A549 (cell line): ENCODE measurements around the gene TROAP. TPM values are rescaled to one million over a fixed set of nuclear protein-coding genes. Genes with fewer than 3 reads are reported as not detected.

ENCODE experiments used
- ATAC-seq, 2 experiments: fragments of 200-7000 bp in 1 of 2; fragments of >200 bp in 1 of 2; cut with Nextera tagmentation in 1 of 2; cut with Tn5 transposase in 1 of 2; 3 replicates each; pipeline versions ENCODE4 v1.8.0 to v1.9.1; 2018 to 2020; ENCODE audit warnings: mild to moderate bottlenecking in 1 of 2, moderate library complexity in 1 of 2
- CTCF ChIA-PET: fragments of 300-600 bp; sonication (Branson Sonifier 250); formaldehyde crosslinking; extraction: SDS; loops from one replicate; lab custom pipeline; 2021; ENCODE audit warnings: antibody characterized with exemption, inconsistent platforms; lab: Yijun Ruan, JAX
- POLR2A ChIA-PET: fragments of 350-600 bp; formaldehyde crosslinking; extraction: SDS; loops from one replicate; lab custom pipeline; 2021; ENCODE audit warnings: antibody characterized with exemption, inconsistent platforms; lab: Yijun Ruan, JAX
- DNase-seq, 2 experiments: peaks; one replicate each; pipeline versions ENCODE4 v3.0.0 to v3.0.0-alpha.2; 2011 to 2016; ENCODE audit warnings: low read depth in 1 of 2, low spot score in 1 of 2
- FAIRE-seq: peaks from 2 replicates; lab custom pipeline; 2011; peaks lifted over from hg19 to GRCh38; lab: Jason Lieb, UNC
- H3K27ac ChIP-seq, 2 experiments: fragments of >200 bp; sonication (Bioruptor Twin); formaldehyde crosslinking; 3 replicates each; pipeline ENCODE4 v1.5.1; 2016 to 2017
- H3K4me1 ChIP-seq: fragments of >200 bp; sonication (Bioruptor Twin); formaldehyde crosslinking; 3 replicates; pipeline ENCODE4 v1.6.1; 2016
- H3K4me2 ChIP-seq: fragments of >200 bp; sonication (Bioruptor Twin); formaldehyde crosslinking; 3 replicates; pipeline ENCODE4 v1.6.1; 2016
- H3K4me3 ChIP-seq: fragments of >200 bp; sonication (Bioruptor Twin); formaldehyde crosslinking; 3 replicates; pipeline ENCODE4 v1.5.1; 2016
- H3K9me3 ChIP-seq: fragments of >200 bp; sonication (Bioruptor Twin); formaldehyde crosslinking; 3 replicates; pipeline ENCODE4 v1.6.1; 2016
- ATOH8 ChIP-seq: fragments of 250-450 bp; sonication (Bioruptor Pico); IDR thresholded peaks from 2 replicates; pipeline ENCODE4 v1.5.0; 2020; ENCODE audit warnings: low read depth, mild to moderate bottlenecking, moderate library complexity
- BCL3 ChIP-seq: fragments of >200 bp; sonication (Bioruptor Twin); formaldehyde crosslinking; IDR thresholded peaks from 3 replicates; pipeline ENCODE4 v1.6.1; 2016
- E2F6 ChIP-seq: IDR thresholded peaks from 2 replicates; pipeline ENCODE4 v1.6.1; 2012; ENCODE audit warnings: low read depth, borderline replicate concordance
- EHF ChIP-seq: fragments of 250-450 bp; sonication (Bioruptor Pico); IDR thresholded peaks from 2 replicates; pipeline ENCODE4 v1.5.0; 2020; ENCODE audit warnings: mild to moderate bottlenecking
- ESRRA ChIP-seq: fragments of 150-350 bp; IDR thresholded peaks from 2 replicates; pipeline ENCODE4 v1.6.1; 2014; ENCODE audit warnings: mild to moderate bottlenecking, low read length, borderline replicate concordance
- GATA3 ChIP-seq: IDR thresholded peaks from 2 replicates; pipeline ENCODE4 v1.6.1; 2012; ENCODE audit warnings: borderline replicate concordance
- HES2 ChIP-seq: fragments of >200 bp; sonication (Bioruptor Twin); formaldehyde crosslinking; IDR thresholded peaks from 2 replicates; pipeline ENCODE4 v1.6.1; 2016
- HOXB13 ChIP-seq: fragments of 250-450 bp; sonication (Bioruptor Pico); IDR thresholded peaks from 2 replicates; pipeline ENCODE4 v1.5.0; 2020; ENCODE audit warnings: low read depth, mild to moderate bottlenecking, moderate library complexity
- JUN ChIP-seq, 2 experiments: fragments of >200 bp; sonication (Bioruptor Twin); formaldehyde crosslinking; IDR thresholded peaks; 2 replicates in 1 of 2; 3 replicates in 1 of 2; pipeline ENCODE4 v1.6.1; 2016 to 2017
- KDM5A ChIP-seq: fragments of 200-600 bp; sonication (generic); IDR thresholded peaks from 2 replicates; pipeline ENCODE4 v1.6.1; 2016; ENCODE audit warnings: antibody characterized with exemption, mild to moderate bottlenecking
- MAX ChIP-seq: IDR thresholded peaks from 2 replicates; pipeline ENCODE4 v1.6.1; 2012
- MAZ ChIP-seq: fragments of 150-350 bp; IDR thresholded peaks from 2 replicates; pipeline ENCODE4 v1.6.1; 2014; ENCODE audit warnings: antibody characterized with exemption, low read depth, low read length, borderline replicate concordance
- MYC ChIP-seq: IDR thresholded peaks from 2 replicates; pipeline ENCODE4 v1.6.1; 2012; ENCODE audit warnings: mild to moderate bottlenecking, inconsistent platforms, low read length, improper control_type of control experiment, borderline replicate concordance
- NFE2L2 ChIP-seq: fragments of 150-350 bp; conservative IDR thresholded peaks from 2 replicates; pipeline ENCODE4 v1.6.1; 2014; ENCODE audit warnings: low read length
- PHF8 ChIP-seq: fragments of 200-600 bp; sonication (generic); IDR thresholded peaks from 2 replicates; pipeline ENCODE4 v1.6.1; 2016; ENCODE audit warnings: low read depth, mild to moderate bottlenecking, antibody characterized with exemption, moderate library complexity, borderline replicate concordance
- POLR2A ChIP-seq: IDR thresholded peaks from 2 replicates; pipeline ENCODE4 v1.6.1; 2012; ENCODE audit warnings: mild to moderate bottlenecking, low read length
- RARB ChIP-seq: fragments of 250-450 bp; sonication (Bioruptor Pico); IDR thresholded peaks from 2 replicates; pipeline ENCODE4 v1.8.0; 2021; ENCODE audit warnings: mild to moderate bottlenecking, moderate library complexity
- REST ChIP-seq: fragments of 200-600 bp; sonication (generic); IDR thresholded peaks from 2 replicates; pipeline ENCODE4 v1.6.1; 2016; ENCODE audit warnings: antibody characterized with exemption, mild to moderate bottlenecking, moderate library complexity
- RNF2 ChIP-seq: fragments of 200-600 bp; sonication (generic); IDR thresholded peaks from 2 replicates; pipeline ENCODE4 v1.6.1; 2016; ENCODE audit warnings: low read depth, mild to moderate bottlenecking, antibody characterized with exemption, moderate library complexity, borderline replicate concordance
- TFCP2L1 ChIP-seq: fragments of 250-450 bp; sonication (Bioruptor Pico); IDR thresholded peaks from 2 replicates; pipeline ENCODE4 v1.5.0; 2021; ENCODE audit warnings: mild to moderate bottlenecking
- TP53 ChIP-seq: fragments of 250-450 bp; sonication (Bioruptor Pico); IDR thresholded peaks from 2 replicates; pipeline ENCODE4 v1.5.0; 2021; ENCODE audit warnings: mild to moderate bottlenecking, moderate library complexity
- WGBS: methylation state at CpG from one replicate; pipeline ENCODE4 v1.1.6; 2017; ENCODE audit errors: missing lambda C conversion rate; 5-methylcytosine and 5-hydroxymethylcytosine counted together
- polyA plus RNA-seq, 4 experiments: library from polyadenylated mRNA; depleted of rRNA in 3 of 4; stranded (reverse); fragments of >200 nt; fragmentation: RNase III in 1 of 4; extraction: RNeasy Plus Mini Kit Qiagen cat#74134 plus additional on column Dnase treatment in 1 of 4; gene quantifications; 2 replicates in 3 of 4; 3 replicates in 1 of 4; pipeline ENCODE4 v1.2.3, GENCODE V29; 2011 to 2017

Gene TROAP
- polyA plus RNA-seq, 2 of the 4 experiments (the other 2 are of a cell fraction), result 50.0 to 55.5 TPM

- TF ChIP-seq ATOH8 (no peak), TP53 (CRISPR knock-in tag) (no peak)
Measured at GRCh38 chr12:49365542-49365941, 42.5 kb downstream of the TROAP start (continued).

GRCh38 chr12:49366096-49366651 lies 43.1 kb downstream of the TROAP start:
- peak overlapping the region; percentile 86 for H3K4me3 ChIP-seq
- peak overlapping the region; percentile 86 for H3K4me2 ChIP-seq
- 12% methylated on average over 38 of the region's 38 CpGs for WGBS
- CTCF ChIA-PET, result interaction anchor here (0.7 to 14.5 kb wide), 14 partner anchors 9 to 214 kb away, joined by 3 to 484 read pairs (median 6); partner anchors contain the start of gene DNAJC22
- H3K9me3 ChIP-seq, result no peaks in the 10 kb centered on the region
- DNase-seq, result peak in 1 of 2 experiments; percentile 73
- POLR2A ChIA-PET, result interaction anchor here (0.6 to 2.0 kb wide), 22 partner anchors 8 to 409 kb away, joined by 3 to 30 read pairs (median 8); partner anchors contain the start of genes ARF3, KCNH3, MCRS1 and TMBIM6
- ATAC-seq, result peak; percentile 38 to 50
- no peak for FAIRE-seq
- peaks cover 36% of the 10 kb centered on the region for H3K4me1 ChIP-seq
- H3K27ac ChIP-seq, result peak overlapping the region; percentile 95 to 96
- no peak for TF ChIP-seq RARB
- 0 out of 2 replicates have a peak, but pooled peaks have one; percentile 67 for TF ChIP-seq TP53 (CRISPR knock-in tag)

- Histone ChIP-seq H3K4me1 (peaks cover 36% of the 10 kb centered on the region), H3K9me3 (no peaks in the 10 kb centered on the region), H3K4me2 (peak overlapping the region; percentile 86), H3K4me3 (peak overlapping the region; percentile 86), H3K27ac (peak overlapping the region; percentile 95 to 96)
- DNase-seq (peak; percentile 95 to 97), FAIRE-seq (no peak), ATAC-seq (peak; percentile 87 to 90)
- under 1% methylated on average over 69 of the region's 97 CpGs for WGBS
- CTCF ChIA-PET, result interaction anchor here (0.6 to 14.5 kb wide), 15 partner anchors 9 to 214 kb away, joined by 3 to 484 read pairs (median 4); partner anchors contain the start of gene DNAJC22
- peak; percentile 65 for TF ChIP-seq POLR2A
- no peak for TF ChIP-seq ESRRA
- peak; percentile 79; the same call in 1 of the 2 replicates for TF ChIP-seq TFCP2L1 (CRISPR knock-in tag)
- TF ChIP-seq MYC, result 0 out of 2 replicates have a peak, but pooled peaks have one; percentile 25
- no peak for TF ChIP-seq REST
- no peak for TF ChIP-seq MAZ
- TF ChIP-seq JUN (IDR thresholded peaks at IDR 0.05), result peak; percentile 74 to 85; a peak in 3 of 5 replicates
- TF ChIP-seq MAX, result peak; percentile 53
- TF ChIP-seq HOXB13 (CRISPR knock-in tag), result peak; percentile 52; the same call in 1 of the 2 replicates
- TF ChIP-seq EHF (CRISPR knock-in tag), result peak; percentile 67; the same call in 1 of the 2 replicates
- peak; percentile 40; the same call in 1 of the 2 replicates for TF ChIP-seq TP53 (CRISPR knock-in tag)
- TF ChIP-seq GATA3, result peak; percentile 60; the same call in 1 of the 2 replicates
- TF ChIP-seq E2F6, result peak; percentile 54; the same call in 1 of the 2 replicates
- peak; percentile 82 for TF ChIP-seq PHF8
- TF ChIP-seq HES2, result no peak
- TF ChIP-seq RNF2, result no peak
- no peak for TF ChIP-seq NFE2L2
- TF ChIP-seq BCL3, result peak; percentile 75; the same call in 1 of the 3 replicates
- TF ChIP-seq KDM5A, result 0 out of 2 replicates have a peak, but pooled peaks have one; percentile 6
- POLR2A ChIA-PET, result interaction anchor here (0.5 to 2.0 kb wide), 36 partner anchors 9 to 409 kb away, joined by 3 to 30 read pairs (median 4); partner anchors contain the start of genes ARF3, KCNH3, MCRS1 and TMBIM6
Measured at GRCh38 chr12:49366652-49367380, 43.8 kb downstream of the TROAP start.
